DMS 273 (cell line): ENCODE measurements around the gene RALGPS1.
"Not testable (repeated sequence)": the region's sequence is repeated elsewhere in the genome, so short reads cannot be mapped to it uniquely, and the experiment has no call there.

ENCODE experiments used
- DNase-seq: peaks from one replicate; lab custom pipeline; 2025; ENCODE audit not compliant: unreplicated experiment; lab: John Stamatoyannopoulos, UW

The RALGPS1 gene

DNA sequence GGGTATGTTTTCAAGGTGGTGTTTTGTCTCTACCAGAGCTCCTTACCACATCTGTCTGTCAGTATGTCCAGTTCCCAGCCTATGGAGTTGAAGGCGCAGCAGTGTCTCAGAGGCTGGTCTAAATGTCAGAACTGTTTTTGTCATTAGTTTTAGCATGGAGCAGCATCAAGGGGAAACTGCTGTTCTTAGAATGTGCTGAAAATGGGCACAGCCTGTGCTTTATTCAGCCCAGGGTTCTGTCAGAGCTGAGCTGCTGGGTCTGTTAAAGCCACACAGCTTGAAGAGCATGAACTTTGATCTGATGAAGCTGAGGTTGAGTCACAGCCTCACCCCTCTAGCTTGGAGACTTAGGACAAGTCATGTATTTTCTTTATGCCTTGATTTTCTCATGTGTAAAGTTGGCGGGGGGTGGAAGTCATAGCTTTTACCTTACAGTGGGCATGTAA is 71.9 kb downstream of the RALGPS1 start:
- no peak for DNase-seq

DNA sequence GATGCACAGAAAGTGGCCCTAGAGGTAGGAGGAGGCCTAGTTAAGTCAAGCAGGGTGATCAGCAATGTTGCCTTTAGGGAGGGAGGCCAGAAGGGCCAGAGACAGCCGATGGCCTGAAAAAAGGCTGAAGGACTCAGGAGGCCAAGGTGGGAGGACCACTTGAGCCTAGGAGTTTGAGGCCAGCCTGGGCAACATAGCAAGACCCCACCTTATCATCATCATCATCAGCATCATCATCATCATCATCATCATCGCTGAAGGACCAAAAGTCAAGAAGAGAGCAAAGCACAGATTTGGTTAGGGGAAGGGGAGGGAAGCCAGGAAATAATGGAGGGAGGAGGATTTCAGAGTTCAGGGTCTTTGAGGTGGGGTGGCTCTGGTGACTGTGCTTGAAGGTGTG is 74.3 kb downstream of the RALGPS1 start:
- DNase-seq: no peak

GRCh38 chr9:126989847-126990842 is 75.6 kb downstream of the RALGPS1 start:
- DNase-seq: no peak

DNA sequence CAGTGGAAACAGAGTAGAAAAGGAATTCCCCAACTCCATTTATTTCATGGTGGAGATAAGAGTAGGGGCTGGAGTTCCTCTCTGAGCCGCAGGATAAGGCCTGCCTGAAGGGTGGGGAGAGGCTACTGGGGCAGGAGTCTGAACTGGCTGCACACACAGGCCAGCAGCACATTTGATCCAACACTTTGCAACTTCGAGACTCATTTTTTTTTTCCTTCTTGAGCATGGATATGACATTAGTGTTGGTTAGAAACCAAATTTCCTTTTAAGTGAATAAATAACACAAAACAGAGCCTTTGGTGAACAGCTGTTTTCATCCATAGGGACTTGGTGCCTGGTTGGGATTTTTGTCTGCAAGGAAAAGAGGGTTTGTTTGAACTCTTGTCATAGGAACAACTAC is 76.6 kb downstream of the RALGPS1 start:
- DNase-seq: no peak

GRCh38 chr9:126992427-126992826 is 77.8 kb downstream of the RALGPS1 start:
- DNase-seq: no peak

GRCh38 chr9:126999315-127000068 is 84.9 kb downstream of the RALGPS1 start:
- DNase-seq: no peak

GRCh38 chr9:127004946-127005769 is 90.6 kb downstream of the RALGPS1 start:
- peak; percentile 61 for DNase-seq

GRCh38 chr9:127005770-127006314 is 91.3 kb downstream of the RALGPS1 start:
- no peak for DNase-seq

DNA sequence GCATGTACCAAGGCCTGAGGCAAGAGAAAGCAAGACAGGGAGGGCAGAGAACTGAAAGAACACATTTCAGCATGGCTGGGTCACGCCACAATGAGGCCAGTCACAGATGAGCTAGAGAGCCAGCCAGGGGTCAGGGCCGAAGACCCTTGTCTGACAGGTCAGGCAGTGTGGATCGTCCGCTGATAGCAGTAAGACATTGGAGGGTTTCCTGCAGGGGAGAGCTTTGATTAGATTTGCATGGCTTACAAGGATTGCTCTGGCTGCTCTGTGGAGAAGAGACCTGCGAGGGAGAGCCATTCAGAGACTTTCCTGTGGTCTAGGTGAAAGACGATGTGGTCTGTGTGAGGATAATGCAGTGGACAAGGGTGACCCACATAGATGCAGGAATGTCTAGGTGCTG is 93.1 kb downstream of the RALGPS1 start:
- DNase-seq: no peak

GRCh38 chr9:127008076-127008475 is 93.5 kb downstream of the RALGPS1 start:
- DNase-seq: no peak

GRCh38 chr9:127011772-127012171 is 97.2 kb downstream of the RALGPS1 start:
- DNase-seq: peak; percentile 8

GRCh38 chr9:127012250-127012649 is 97.7 kb downstream of the RALGPS1 start:
- no peak for DNase-seq

DNA sequence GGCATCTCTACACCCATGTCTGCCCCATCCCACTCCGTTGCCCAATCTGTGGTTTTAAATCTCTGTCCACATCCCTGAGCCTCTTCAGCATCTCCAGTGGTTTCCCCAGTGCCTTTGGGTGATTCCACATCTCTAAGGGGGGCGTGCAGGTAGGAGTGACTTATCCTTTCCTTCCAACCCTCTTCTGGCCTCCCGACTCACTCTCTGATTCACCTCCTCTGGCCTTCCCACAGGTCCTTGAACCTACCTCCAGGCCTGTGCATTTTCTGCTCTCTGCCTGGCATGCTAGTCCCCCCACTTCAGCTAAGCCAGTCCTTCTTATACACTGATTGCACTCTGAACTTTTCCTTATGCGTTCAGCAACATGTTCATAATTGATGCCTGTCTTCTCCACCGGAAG is 99.0 kb downstream of the RALGPS1 start:
- no peak for DNase-seq

- peak; percentile 10 for DNase-seq
Observed at GRCh38 chr9:127014216-127014909, 99.8 kb downstream of the RALGPS1 start.

DNA sequence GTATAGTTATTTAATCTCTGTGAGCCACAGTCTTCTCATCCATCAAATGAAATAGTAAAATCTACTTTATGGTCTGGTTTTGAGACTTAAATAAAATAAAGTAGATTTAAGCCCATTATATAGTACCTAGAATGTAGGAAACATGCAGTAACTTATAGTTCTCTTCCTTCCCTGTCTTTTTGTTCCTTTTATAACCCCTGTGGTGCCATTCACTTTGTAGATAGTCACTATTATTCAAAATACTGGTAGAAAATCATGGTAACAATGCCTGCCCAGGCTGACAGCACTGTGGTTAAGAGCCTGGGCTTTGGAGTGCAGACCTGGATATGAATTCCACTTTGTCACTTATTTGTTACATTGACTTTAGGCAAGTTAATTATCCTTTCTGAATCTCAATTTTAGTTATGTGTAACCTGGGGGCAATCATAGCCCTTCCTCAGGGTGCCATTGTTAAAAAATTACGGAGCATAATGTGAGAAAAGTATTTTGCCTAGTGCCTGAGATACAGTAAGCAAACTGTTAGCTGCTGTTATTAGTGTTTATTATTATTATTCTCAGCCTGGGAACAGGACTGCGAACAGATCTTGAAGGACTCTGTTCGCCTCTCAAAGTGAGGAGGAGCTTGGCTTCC is 100.4 kb downstream of the RALGPS1 start:
- no peak for DNase-seq

- DNase-seq: peak; percentile 83
Observed at GRCh38 chr9:127015921-127016512, 101.4 kb downstream of the RALGPS1 start.

- DNase-seq: not testable (repeated sequence)
Observed at GRCh38 chr9:127017979-127018378, 103.4 kb downstream of the RALGPS1 start.

DNA sequence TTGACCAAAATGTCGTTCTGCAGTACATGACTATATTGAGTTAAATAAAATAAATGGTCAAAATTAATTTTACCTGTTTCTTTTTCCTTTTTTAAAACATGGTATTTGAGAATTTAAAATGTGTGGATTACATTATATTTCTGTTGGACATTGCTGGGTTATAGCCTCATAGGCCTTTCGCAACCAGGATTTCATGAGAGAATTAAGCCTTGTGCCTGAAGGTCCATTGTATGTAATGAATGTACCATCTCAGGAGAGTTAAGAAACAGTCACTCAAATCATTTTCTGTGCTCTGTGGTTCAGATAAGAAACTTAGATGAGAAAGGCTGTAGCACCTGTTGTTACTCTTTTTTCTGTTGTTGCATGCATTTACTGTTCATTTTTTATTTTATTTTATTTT is 104.4 kb downstream of the RALGPS1 start:
- DNase-seq: no peak
